Esophagus mucosa (tissue), 1 donor: Measurements from ENCODE around the gene AKT3. TPM values are rescaled to one million over a fixed set of nuclear protein-coding genes. Genes with fewer than 3 reads are reported as not detected.

Source experiments
- ATAC-seq: fragments of 200-7000 bp; cut with Tn5 transposase; one replicate; pipeline ENCODE4 v1.9.1; 2020
- total RNA-seq: library from RNA; stranded (reverse); gene quantifications from one replicate; pipeline ENCODE4 v1.2.4, GENCODE V29; 2023
- donor health status: DM: yes; HTN: yes; CAD: no.

Gene AKT3
- total RNA-seq, 1 donor from 2014 or later, result 4.1 TPM

GRCh38 chr1:243548516-243548915 is 301.5 kb downstream of the AKT3 start:
- ATAC-seq, result no peak

- ATAC-seq, result no peak
These were observed 302.2 kb downstream of the AKT3 start for GRCh38 chr1:243547891-243548290.

- ATAC-seq, result no peak
These were observed 303.6 kb downstream of the AKT3 start for GRCh38 chr1:243546457-243546856.

- no peak for ATAC-seq
These were observed 306.5 kb downstream of the AKT3 start for GRCh38 chr1:243543501-243543900.

- no peak for ATAC-seq
These were observed 307.2 kb downstream of the AKT3 start for GRCh38 chr1:243542739-243543415.

GRCh38 chr1:243539636-243540035 is 310.4 kb downstream of the AKT3 start:
- no peak for ATAC-seq

GRCh38 chr1:243535014-243535413 is 315.0 kb downstream of the AKT3 start:
- no peak for ATAC-seq

- no peak for ATAC-seq
These were observed 320.5 kb downstream of the AKT3 start for GRCh38 chr1:243529512-243529911.

GRCh38 chr1:243528459-243529121 is 321.5 kb downstream of the AKT3 start:
- no peak for ATAC-seq

GRCh38 chr1:243526180-243526579 is 323.9 kb downstream of the AKT3 start:
- no peak for ATAC-seq

- no peak for ATAC-seq
These were observed 325.0 kb downstream of the AKT3 start for GRCh38 chr1:243525085-243525487.

GRCh38 chr1:243523766-243524165 is 326.3 kb downstream of the AKT3 start:
- no peak for ATAC-seq

GRCh38 chr1:243520831-243521230 is 329.2 kb downstream of the AKT3 start:
- ATAC-seq, result no peak

GRCh38 chr1:243514927-243515326 is 335.1 kb downstream of the AKT3 start:
- no peak for ATAC-seq

- ATAC-seq, result no peak
These were observed 336.1 kb downstream of the AKT3 start for GRCh38 chr1:243513726-243514491.

GRCh38 chr1:243510928-243511327 is 339.1 kb downstream of the AKT3 start:
- no peak for ATAC-seq

- ATAC-seq, result no peak
These were observed 341.1 kb downstream of the AKT3 start for GRCh38 chr1:243508943-243509342.

- ATAC-seq, result peak; percentile 39
These were observed 341.7 kb downstream of the AKT3 start for GRCh38 chr1:243508303-243508713.

GRCh38 chr1:243507672-243508302 is 342.3 kb downstream of the AKT3 start:
- ATAC-seq, result no peak

GRCh38 chr1:243507001-243507671 is 342.9 kb downstream of the AKT3 start:
- ATAC-seq, result no peak

GRCh38 chr1:243505986-243506689 is 343.9 kb downstream of the AKT3 start:
- ATAC-seq, result no peak

- ATAC-seq, result no peak
These were observed 346.9 kb downstream of the AKT3 start for GRCh38 chr1:243503155-243503554.
